ENCODE measurements around the gene WNT3A. TPM values are rescaled to one million over a fixed set of nuclear protein-coding genes. Genes with fewer than 3 reads are reported as not detected.

WNT3A gene
- total and polyA plus RNA-seq, 9 of the 15 experiments (the other 6 are each of a cell fraction or from before 2014, with no cell fraction given), result not detected

DNA sequence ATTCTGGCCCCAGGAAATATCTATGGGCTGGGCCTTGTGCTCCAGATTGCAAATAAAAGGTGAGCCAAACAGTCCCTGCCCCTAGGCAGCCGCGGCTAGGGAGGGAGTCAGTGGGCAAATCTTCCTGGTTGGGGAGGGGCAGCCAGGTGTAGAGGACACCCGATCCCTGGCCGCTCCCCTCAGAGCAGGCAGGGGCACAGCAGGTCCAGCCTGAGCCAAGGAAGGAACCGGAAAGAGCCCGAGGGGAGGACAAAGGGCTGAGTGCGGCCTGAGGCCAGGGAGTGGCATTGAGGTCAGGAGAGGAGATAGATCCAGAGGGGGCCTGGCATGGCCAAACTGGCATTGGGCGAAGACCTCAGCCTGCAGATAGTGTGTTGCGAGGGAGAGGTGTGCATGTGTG, 39.1 kb downstream of the WNT3A start:
- no peak for FAIRE-seq
- Histone ChIP-seq H2AFZ (ENCODE audit: low read depth, low read length) (no peak overlapping the region), H3K9me1 (ENCODE audit: control insufficient read depth, insufficient read depth, low read length) (peaks cover 4% of the 10 kb centered on the region), H3K4me1 (replicated peaks in 1 of 2; ENCODE audit: control insufficient read depth in 2 of 2, insufficient read depth in 2 of 2, low read length in 2 of 2) (peaks cover 0 to 8% of the 10 kb centered on the region in 2 experiments; a peak in 1 of 5 replicates), H3K27me3 (ENCODE audit: control insufficient read depth in 2 of 2, insufficient read depth in 2 of 2, low read length in 2 of 2) (peaks cover 42 to 71% of the 10 kb centered on the region in 2 experiments), H3K9me3 (replicated peaks; ENCODE audit: control insufficient read depth, insufficient read depth, low read depth, low read length) (no peaks in the 10 kb centered on the region), H3K9ac (ENCODE audit: insufficient read depth in 1 of 2, low read depth in 2 of 2, low read length in 2 of 2) (no peak overlapping the region), H4K20me1 (replicated peaks; ENCODE audit: control insufficient read depth, insufficient read depth, low read length) (0 out of 2 replicates have a peak, but pooled peaks cover 7% of the 10 kb centered on the region), H3K4me2 (ENCODE audit: insufficient read depth, low read length) (no peak overlapping the region), H3K36me3 (ENCODE audit: control insufficient read depth, insufficient read depth, low read length) (no peaks in the 10 kb centered on the region), H3K4me3 (no peak overlapping the region), H3K27ac (ENCODE audit: extremely low read depth, low read depth, low read length) (no peak overlapping the region), H3K79me2 (ENCODE audit: control insufficient read depth, insufficient read depth, low read length) (no peaks in the 10 kb centered on the region)
- ChIA-PET POLR2A (interaction anchor here (0.7 kb wide), 1 partner anchor 36 kb away, joined by 3 read pairs; the partner anchor contains the start of gene ARF1), CTCF (ENCODE audit: low intra/inter-chr PET ratio) (no interaction called here)
- intact Hi-C loops (cut with micrococcal nuclease), result no loop called here
- in situ Hi-C loops (cut with MboI), result no loop called here
- 3% methylated on average over 9 of the region's 9 CpGs for WGBS (ENCODE audit: insufficient coverage, low coverage, missing lambda C conversion rate)
- TF ChIP-seq STAT5B (CRISPR knock-in tag; IDR thresholded peaks at IDR 0.05), result no peak
- no peak for TF ChIP-seq SNIP1 (IDR thresholded peaks at IDR 0.05; ENCODE audit: low read depth)
- no peak for TF ChIP-seq ZFPM2 (CRISPR knock-in tag; IDR thresholded peaks at IDR 0.05)
- no peak for TF ChIP-seq CBFB (CRISPR knock-in tag; IDR thresholded peaks at IDR 0.05)
- TF ChIP-seq HDAC1 (IDR thresholded peaks at IDR 0.05), result no peak
- TF ChIP-seq XRCC5 (IDR thresholded peaks at IDR 0.05; ENCODE audit: low read depth, low read length), result no peak
- TF ChIP-seq EZH2 (IDR thresholded peaks at IDR 0.05; ENCODE audit: borderline replicate concordance, low read depth, low read length), result no peak
- no peak for TF ChIP-seq GATA2 (CRISPR knock-in tag; IDR thresholded peaks at IDR 0.05)
- no TSS peak for BruUV-seq (replicated peaks)
- DNase-seq (ENCODE audit: extremely low read depth in 1 of 4, low spot score in 3 of 4), result no peak
- no peak for ATAC-seq
